HTERT RPE-1 (cell line): Measurements from ENCODE around the gene EPHB2.

ENCODE experiments used
- in situ Hi-C: fragments of 300-500 bp; cut with MboI; formaldehyde crosslinking; loops from 4 replicates; pipeline ENCODE4 v1.14.3; 2020; ENCODE audit warnings: low sequenced_read_pairs

EPHB2 gene

DNA sequence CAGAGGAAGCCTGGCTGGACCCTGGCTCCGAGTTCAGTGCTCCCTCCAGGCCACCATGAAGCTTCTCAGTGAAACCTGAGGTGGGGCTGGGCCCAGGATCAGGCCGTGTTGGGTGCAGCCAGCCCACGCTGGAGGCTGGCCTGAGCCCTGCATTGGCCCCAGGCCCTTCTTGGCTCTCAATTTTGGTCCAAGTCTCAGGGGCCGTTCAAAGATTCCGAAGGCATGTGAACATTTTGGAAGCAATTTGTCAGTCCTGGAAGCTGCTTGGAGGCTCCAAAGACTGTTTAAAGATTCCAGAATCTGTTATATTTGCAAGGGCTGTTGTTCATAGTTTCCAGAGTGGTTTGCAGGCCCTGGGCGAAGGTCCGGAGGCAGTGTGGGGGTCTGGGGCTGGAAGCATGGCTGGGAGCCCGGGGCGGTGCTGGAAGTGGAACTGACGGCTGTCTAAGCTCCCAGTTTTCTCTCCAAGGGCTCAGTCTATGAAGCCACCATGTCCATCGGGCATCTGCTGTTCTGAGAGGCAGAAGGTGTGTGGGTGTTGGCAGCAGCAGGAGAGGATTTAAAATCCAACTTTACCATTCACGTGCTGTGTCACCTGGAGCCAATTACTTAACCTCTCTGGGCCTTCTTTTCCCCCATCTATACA lies 104.9 kb downstream of the EPHB2 start:
- in situ Hi-C loops = no loop called here

DNA sequence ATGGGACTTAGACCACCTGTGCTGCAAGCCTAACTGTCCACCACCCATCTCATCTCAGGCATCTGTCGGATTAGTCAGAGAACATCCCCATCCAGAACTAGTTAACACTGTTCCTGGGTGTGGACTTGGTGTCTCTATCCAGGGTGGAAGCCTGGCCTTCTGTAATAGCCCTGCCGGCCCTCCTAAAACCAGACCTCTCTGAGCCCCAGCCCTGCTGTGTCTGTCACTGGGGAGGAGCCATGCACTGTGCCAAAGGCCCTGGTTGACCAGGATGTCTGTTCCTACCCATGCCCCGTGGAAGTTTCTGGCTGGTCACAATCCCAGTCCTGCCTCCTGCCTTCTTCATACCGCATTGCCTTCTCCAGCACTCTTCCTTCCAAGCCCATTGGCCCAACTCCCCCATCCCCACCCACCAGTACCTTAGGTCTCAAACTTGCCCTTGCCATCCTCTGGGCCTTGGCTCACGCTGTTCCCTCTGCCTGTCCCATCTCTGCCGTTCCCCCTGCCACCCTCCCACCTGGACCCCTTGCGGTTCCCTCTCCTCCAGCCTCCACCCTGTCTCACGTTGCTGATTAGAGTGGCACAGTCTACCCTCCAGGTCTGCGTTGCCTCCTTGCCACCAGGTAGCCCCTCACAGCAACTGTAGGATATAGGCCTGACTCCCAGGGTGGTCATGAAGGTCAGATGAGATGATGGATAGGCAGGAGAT lies 105.6 kb downstream of the EPHB2 start:
- in situ Hi-C loops = no loop called here

DNA sequence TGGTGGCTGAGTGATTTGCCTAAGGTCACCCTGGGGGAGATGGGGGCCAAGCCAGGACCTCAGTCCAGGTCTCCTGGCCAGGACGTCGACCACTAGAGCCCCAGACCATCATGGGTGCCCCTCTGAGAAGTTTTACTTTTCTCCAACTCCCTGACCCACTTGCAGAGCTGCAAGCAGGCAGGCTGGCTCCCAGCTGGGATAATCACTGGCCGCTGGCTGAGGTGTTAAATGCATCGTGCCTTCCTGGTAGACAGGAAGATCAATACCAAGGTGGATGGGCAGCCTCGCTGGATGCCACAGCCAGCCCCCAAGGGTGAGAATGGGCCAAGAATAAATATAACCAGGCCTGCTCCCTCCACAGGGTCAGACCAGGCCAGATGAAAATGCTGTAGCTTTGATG lies 106.2 kb downstream of the EPHB2 start:
- in situ Hi-C loops = no loop called here

DNA sequence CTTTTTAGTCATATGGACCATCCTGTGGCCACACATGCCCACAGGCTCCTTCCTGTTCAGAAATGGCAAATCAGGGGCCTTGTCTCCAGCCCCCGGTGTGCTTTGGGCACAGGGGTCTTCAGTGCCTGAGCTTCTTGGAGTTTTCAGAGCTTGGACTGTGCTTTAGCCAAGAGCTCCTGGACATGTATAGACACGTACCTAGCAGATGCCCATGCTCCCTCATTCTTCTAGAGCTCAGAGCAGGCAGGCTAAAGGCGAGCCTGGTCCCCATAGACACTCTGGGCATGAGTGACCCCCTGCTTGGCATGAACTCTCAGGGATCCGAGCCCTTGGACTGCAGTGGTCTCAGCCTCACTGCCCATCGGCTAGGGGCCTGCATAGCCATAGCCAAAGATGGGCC lies 106.8 kb downstream of the EPHB2 start:
- in situ Hi-C loops = no loop called here

DNA sequence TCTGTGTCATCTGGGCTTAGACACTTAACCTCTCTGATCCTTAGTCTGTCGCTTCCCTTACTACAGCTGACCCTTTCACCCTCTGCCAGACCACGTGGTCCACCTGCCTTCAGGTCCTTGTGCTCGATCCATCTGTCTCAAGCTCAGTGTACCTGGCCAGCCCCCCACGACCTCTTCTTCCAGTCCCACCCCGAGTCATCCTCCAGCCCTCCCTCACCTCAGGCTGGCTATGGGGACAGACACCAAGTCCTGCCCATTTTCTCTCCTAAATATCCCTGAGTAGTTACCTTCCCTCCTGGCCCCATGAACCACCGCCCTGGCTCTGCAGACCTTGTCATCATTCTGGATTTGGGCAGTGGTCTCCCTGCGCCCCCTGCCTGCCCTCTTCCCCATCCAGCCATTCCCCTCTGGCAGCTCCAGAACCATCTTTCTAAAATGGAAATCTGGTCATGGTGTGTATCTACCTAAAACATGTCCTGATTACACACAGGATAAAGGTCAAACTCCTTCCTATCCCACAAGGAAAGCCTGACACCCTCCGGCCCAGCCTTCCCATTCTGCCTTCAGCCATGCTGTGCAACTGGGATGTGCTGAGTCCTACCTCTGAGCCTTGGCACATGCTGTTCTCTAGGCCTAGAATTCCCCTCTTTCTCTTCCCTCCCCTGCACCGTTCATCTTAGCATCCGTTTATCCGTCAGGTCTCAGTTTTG lies 107.6 kb downstream of the EPHB2 start:
- in situ Hi-C loops = no loop called here

DNA sequence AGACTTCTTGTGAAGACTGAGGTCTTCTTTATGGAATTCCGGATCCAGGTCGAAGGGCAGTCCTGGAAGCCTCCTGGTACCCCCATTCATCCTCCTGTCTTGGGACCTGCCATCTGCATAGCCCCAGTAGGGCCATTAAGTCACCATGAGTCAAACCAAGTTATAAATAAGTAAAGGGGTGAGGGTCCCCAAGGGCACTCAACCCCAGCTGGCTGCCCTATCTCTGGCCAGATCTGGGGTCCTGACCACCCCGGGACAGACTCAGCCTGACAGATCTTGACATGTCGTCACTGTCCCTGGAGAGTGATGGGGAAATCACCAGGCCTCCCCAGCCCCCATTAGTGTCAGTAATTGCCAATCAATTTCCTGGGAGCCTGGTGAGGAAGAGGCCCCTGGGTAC lies 108.7 kb downstream of the EPHB2 start:
- in situ Hi-C loops = no loop called here

DNA sequence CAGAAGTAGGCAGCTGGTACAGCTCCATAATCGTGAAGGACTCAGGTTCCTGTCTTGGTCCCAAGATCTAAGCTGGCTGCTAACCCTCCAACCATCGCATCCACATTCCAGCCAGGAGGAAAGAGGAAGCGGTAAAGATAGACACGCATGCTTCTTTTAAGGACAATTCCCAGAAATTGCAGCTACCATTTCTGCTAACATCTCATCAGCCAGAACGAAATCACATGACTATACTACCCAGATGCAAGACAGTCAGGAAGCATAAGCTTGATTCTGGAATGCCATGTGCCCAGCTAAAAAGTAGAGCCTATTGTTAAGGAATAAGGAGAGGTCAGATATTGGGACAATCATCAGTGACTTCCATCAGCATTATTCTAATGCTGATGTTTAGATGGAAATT lies 110.4 kb downstream of the EPHB2 start:
- in situ Hi-C loops = no loop called here

DNA sequence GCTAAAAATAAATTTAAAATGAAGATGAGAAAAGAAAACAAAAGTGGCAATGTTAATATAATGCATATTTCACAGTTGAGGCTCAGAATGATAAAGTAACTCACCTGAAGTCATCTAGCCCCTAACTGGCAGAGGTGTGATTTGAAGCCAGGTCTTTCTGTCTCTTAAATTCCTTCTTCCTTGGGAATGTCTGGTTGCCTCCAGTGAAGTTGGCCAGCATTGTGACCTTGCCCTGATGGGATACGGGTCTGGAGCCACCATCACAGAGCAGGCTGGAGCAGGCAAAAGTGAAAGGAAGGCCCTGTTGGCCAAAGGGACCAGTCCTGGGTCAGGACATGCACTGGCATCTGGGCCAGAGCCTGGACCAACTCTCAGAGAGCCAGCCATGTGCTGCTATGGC lies 111.7 kb downstream of the EPHB2 start:
- in situ Hi-C loops = no loop called here

DNA sequence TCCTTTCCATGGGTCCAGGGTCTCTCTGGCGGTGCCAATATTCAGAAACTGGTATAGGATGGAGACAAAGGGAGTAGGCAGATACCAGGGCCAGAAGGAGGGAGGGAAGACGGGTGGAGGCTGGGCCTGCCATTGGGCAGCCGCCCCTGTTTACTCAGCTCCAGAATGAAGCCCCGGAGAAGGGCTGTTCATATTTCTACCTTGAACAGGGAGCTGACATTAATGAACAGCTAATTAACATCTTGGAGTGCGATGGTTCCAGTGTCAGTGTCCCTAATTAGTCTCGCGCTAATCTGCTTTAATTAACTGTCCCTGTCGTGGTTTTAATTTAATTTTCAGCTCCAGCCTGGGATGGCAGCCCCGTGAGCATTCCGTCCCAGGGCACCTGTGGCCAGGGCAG lies 113.8 kb downstream of the EPHB2 start:
- in situ Hi-C loops = no loop called here

DNA sequence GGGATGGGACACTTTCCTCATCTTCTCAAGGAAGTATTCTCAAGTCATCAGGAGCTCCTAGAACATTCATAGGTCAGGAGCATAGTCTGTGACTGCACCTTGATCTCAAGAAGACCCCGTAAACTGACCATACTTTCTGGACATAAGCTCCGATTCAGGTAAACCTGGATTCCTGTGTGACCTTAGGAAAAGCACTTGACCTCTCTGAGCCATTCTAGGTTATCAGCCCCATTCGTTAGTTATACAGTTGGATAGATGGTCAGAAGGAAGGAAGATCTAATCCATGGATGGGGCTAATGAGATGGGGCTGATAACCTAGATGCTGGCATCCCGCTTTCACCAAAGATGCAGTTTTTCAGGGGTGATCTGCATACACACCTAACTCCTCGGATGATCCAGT lies 114.3 kb downstream of the EPHB2 start:
- in situ Hi-C loops = no loop called here

DNA sequence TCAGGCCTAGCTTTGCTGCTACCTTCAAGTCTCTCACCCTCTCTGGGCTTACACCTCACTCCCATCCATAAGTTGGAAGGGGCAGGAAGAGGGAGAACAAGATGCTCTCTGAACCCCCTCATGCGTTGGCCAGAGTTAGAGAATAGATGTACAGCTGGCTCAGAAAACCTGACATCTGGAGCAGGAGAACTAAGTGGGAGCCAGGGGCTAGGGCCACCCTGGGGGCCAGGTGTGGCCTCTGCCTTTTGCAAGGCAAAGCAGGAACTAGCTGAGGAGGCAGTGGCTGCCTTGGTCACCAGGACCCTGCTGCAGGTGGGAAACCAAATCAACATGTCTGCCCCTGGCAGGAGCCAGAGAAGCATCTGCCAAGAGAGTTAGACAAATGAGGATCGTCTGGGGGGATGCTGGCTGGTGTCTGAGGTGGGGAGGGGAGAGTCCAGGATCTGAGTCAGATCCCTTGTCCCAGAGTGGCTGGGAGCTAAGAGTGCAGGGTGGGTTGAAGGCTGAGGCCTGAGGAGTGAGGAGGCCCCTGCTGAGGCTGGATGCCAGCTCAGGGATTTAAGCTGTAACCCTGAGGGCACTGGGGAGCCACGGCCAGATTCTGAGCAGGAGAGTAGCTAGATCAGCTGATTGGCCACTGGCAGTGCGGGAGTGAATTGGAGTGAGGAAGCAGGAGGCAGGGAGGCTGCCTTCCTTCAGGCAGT lies 115.0 kb downstream of the EPHB2 start:
- in situ Hi-C loops = no loop called here

DNA sequence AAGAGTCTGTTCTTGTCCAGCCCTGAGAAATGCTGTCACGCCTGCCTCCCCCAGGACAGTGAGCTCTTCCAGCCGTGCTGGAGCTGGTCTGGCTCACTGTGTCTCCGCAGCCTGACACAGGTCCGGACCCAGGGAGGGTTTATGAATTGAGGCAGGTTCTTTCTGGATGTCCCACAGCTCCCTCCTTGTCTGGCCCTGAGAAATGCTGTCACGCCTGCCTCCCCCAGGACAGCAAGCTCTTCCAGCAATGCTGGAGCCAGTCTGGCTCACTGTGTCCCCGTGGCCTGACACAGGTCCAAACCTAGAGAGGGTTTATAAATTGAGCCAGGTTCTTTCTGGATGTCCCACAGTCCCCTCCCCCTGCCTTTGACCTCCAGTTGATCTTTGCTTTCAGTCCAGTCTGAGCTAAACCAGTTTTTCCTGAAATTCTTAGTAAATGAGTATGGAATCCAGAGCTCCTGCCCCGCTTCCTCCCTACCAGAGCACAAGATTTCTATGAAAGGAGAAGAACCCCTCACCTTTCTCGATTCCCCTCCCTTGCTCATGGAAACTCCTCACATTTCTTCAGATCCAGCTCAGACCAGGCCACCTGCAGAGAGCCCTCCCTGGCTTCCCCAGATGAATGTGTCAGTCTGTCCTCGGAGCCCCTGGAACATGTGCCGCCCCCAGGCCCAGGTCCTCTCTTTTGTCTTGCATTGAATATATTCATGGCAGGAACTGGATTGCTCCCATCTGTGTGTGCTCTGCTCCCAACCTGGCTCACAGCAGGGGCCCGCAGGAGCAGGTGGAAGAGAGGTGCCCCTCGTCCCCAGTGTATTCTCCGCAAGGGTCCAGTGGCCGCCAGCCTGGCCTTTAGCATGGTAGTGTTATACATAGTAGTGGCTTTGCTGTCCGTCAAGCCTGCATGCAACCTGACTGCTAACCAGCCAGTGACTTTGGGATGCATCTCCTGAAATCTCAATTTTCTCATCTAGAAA lies 116.3 kb downstream of the EPHB2 start:
- in situ Hi-C loops = no loop called here

DNA sequence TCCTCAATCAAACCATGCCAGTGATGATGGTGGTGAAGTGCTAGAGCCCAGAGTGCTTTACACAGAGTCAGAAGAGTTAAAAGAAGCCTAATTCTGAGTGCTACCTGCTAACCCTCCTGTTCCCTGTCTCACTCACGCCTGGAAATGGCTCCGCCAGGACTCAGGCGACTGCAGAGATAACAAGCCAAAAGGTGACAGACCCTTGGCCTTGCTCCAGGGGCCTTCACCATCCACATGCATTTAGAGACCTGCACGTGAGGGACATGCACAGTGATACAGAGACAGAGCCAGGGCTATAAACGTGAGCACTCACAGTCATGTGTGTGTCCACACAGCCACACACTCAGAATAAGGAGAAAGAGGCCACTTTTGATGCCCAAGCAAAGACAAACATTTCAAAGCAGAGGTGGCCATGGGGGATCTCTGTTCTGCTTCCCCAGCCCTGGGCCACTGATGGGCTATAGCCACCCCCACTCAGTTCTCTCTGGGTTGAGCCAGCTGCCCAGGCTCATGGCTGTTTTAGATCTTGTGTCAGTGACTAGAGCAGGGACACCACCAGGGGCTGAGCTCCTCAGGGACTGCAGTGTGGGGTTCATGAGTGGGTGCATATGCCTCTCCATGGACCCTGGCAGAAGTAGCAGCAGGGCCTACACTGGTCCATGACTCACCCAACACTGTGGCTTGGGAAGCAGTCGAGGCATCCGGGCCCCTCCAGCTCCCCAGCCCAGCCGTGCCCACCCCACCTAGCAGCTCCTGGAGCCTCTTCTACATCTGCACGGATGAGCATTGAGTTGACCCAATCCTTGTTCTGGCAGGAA lies 117.2 kb downstream of the EPHB2 start:
- in situ Hi-C loops = no loop called here

DNA sequence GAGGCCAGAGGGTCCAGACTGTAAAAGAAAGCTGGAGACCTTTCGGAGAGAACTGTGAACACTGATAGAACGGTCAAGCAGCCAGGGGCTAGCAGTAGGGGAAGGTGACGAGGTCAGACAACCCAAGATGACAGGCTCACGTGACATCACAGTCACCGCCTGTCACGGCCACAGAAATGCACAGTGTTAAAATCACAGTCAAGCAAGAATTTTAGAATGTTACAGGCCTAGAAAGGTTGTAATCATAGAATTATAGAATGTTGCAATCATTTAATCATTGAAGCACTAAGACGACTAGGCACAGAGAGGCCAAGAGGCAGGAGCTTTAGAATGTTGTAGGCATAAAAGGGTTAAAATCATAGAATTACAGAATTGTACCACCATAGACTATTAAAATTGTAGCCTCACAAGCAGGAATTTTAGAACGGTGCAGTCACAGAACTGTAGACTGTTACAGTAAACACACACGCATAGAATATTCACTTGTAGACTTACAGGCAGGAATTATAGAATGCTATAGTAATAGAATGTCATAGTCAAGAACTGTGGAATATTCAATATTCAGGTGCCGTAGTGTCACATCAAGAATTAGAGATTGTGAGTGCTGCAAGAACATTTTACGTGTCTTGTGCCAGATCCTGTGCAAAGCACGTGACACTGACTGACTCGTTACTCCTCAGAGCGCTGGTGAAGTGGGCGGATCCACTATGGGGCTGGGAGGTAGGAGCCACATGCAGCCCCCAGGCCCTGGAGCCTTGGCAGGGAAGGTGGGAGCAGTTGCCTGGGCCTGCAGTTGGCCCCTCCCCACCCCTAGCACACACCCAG lies 118.1 kb downstream of the EPHB2 start:
- in situ Hi-C loops = no loop called here

DNA sequence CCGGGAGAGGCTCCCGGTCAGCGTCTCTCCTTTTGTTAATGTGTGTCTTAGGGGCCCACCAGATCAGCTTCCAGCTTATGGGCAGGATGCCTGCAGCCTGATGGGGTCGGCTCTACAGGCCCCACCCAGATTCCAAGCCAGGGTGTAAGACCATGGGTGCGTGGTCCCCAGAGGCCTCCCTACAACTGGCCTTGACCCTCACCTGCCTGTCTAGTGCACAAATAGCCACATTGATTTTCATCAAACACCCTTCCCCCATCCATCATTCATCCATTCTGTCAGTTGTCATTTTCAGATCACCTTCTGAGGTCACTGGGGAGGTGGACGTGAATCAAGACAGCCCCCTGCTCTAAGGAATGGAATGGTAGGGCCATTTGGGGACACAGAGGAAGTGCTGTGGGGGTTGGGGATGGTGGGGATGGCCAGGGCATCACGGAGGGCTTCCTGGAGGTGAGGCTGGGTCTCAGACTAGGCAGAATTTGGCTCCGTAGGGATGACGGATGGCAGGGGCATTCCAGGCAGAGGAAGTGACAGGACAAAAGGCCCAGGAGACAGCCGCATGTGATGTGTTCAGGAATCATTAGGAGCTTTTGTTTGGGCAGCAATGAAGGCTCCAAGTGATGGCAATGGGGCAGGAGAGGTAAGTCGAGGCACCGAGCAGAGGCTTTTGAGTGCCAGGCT lies 118.8 kb downstream of the EPHB2 start:
- in situ Hi-C loops = no loop called here

DNA sequence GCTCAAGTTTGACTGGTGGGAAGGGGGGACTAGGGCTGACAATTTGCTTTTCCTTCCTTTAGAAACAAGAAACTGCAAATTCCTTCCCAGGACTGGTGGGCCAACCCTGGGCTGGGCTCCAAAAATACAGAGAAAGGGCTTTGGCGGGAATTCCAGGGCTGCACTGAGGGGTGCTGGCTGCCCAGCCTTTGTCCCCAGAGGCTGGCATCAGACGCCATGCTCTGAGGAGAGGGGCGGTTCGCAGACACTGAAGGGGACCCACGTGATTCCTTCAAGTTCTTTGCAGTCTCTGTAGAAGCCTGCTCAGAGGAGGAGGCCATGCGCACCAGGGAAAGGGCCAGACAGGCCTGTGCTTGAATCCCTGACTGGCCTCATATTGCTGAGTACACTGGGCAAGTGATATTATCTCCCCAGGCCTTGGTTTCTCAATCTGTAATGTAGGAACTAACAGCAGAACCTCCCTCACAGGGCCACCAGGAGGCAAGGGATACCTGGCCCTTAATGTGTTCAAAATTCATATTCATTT lies 119.5 kb downstream of the EPHB2 start:
- in situ Hi-C loops = no loop called here

DNA sequence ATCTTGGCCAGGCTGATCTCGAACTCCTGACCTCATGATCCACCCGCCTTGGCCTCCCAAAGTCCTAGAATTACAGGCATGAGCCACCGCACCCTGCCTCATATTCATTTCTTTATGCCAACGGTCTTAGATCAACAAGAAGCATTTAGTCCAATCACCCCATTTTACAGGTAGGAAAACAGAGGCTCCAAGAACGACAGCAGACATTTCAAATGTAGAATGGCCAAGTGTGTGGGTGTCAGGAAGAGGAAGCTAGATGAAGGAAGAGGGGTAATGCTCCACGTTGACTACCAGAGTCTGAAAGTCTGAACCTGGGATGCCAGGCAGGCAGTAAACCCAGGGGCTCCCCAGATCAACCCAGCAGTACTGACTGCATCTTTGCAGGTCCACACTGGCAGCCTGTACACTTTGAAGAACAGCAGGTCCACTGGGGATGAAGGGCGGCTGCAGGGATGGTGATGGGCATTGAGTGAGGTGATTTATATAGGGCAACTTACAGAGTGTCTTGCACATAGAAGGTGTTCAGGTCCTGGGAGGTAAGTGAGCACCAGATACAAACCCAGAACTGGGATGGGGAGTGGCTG lies 120.2 kb downstream of the EPHB2 start:
- in situ Hi-C loops = no loop called here
